Jurkat, Clone E6-1 (cell line): Measurements from ENCODE around the gene RAB13. TPM values are rescaled to one million over a fixed set of nuclear protein-coding genes. Genes with fewer than 3 reads are reported as not detected.
"Not testable (repeated sequence)": the region's sequence is repeated elsewhere in the genome, so short reads cannot be mapped to it uniquely, and the experiment has no call there.

Experiments
- DNase-seq: peaks from one replicate; pipeline ENCODE4 v3.0.0-alpha.2; 2011; ENCODE audit warnings: low read depth, low spot score
- H3K4me3 ChIP-seq: 2 replicates; pipeline ENCODE4 v1.5.1; 2011; ENCODE audit warnings: mild to moderate bottlenecking, low read length, control low read depth, moderate library complexity
- polyA plus RNA-seq: library from polyadenylated mRNA; unstranded; fragments of >200 nt; gene quantifications from one replicate; pipeline ENCODE4 v1.2.1, GENCODE V29; 2012; ENCODE audit warnings: missing spikeins; ENCODE audit not compliant: insufficient read length, insufficient read depth

RAB13 gene
- not detected for polyA plus RNA-seq

DNA sequence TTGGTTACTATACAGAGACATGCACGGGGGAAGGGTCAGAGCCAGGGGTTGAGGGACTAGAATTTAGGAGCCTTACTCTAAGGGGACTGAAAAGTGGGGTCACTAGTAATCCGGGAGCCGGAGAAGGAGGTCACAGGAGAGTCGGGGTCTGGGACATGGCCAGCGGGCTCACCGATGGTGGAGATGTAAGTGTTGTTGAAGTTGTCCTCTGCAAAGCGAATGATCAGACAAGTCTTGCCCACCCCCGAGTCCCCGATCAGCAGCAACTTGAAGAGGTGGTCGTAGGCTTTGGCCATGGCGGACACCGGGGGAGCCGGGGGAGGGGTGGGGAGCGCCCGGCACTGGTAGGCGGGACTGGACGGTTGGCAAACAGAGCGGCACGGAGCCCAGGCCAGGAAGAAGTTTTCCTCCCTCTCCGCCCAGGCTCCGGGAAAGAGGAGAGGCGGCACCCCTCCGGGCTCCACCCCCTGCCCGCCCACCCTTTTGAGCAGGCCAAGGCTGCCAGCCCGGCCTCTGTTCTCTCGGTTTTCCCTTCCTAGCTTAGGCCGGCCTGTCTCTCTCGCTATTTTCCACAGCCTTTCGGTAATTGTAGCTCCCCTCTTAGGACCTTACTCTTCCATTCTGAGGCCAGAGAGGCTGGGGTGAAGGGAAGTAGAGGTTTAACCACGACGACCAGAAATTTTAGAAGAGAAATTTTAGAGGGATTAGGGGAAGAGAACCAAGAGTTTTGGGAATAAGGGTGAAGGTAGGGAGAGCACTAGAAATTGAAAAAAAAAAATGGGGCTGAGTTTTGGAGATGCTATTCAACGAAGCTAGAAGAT is at the start of gene RAB13:
Gene RAB13, minus strand, starts transcription at position 399 of the 821 bp plus-strand sequence. Its CDS starts 103 bp downstream, at position 296.
- peak within 1 kb of the TSS; percentile 20 for H3K4me3 ChIP-seq
- no peak for DNase-seq

DNA sequence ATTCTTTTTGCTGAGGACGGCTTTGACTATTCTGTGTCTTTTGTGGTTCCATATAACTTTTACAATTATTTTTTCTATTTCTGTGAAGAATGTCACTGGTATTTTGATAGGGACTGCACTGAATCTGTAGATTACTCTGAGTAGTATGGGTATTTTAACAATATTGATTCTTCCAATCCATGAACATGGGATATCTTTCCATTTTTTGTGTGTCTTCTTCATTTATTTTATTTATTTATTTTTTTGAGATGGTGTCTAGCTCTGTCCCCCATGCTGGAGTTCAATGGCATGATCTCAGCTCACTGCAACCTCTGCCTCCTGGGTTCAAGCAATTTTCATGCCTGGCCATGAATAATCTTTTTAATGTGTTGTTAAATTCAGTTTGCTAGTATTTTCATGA is 47.6 kb upstream of the RAB13 start:
- not testable (repeated sequence) for H3K4me3 ChIP-seq, DNase-seq

DNA sequence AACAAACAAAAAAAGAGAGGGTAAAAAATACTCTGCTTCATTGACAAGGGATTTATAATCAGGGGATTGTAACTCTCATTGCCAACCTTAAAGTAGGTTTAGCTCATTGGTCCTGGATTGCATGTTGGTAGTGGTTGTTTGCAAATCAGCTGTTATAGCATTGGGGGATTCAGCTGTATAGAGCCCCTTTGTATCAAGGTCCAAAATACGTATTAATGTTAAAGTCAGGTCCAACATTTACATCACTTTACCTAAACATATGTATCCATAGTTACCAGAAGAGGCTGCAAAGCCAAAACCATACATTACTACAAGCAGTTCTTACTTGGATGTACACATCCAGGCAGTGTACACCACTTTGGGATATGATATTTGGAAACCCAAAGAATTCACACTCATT is 33.8 kb upstream of the RAB13 start:
- H3K4me3 ChIP-seq: no peak overlapping the region
- DNase-seq: no peak

- DNase-seq: no peak
- no peak overlapping the region for H3K4me3 ChIP-seq
Observed at GRCh38 chr1:154019269-154019668, 33.1 kb upstream of the RAB13 start.

- no peak for DNase-seq
- no peak overlapping the region for H3K4me3 ChIP-seq
Observed at GRCh38 chr1:154014154-154014907, 28.2 kb upstream of the RAB13 start.

DNA sequence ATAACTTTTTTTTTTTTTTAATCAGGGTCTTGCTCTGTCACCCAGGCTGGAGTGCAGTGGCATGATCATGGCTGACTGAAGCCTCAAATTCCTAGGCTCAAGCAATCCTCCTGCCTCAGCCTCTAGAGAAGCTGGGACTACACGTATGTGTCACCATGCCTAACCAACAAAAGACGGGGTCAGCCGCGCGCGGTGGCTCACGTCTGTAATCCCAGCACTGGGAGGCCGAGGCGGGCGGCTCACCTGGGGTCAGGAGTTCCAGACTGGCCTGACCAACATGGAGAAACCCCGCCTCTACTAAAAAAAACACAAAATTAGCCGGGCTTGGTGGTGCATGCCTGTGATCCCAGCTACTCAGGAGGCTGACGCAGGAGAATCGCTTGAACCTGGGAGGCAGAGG is 26.4 kb upstream of the RAB13 start:
- H3K4me3 ChIP-seq: not testable (repeated sequence)

DNA sequence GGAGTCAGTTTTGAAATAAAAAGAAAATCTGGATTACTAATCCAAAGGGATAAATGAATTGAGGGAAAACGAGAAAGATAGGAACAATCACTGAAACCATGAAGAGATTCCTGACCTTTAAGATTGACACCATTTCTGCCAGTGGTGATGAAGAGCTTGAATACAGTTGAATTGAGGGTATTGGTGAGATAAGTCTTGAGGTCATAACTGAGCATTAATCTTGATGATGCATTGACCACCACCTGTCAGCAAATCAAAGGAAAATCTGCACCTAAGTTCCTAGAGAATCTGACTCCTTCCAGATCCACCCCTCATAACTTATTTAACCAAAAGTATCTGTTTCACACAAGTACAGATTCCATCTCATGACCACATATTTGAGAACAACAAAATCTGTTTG is 26.0 kb upstream of the RAB13 start:
- no peak overlapping the region for H3K4me3 ChIP-seq
- DNase-seq: no peak

More for the DNA sequence above, 26.4 kb upstream of the RAB13 start:
- not testable (repeated sequence) for DNase-seq

- H3K4me3 ChIP-seq: no peak overlapping the region
- no peak for DNase-seq
Observed at GRCh38 chr1:154006136-154006535, 20.0 kb upstream of the RAB13 start.

GRCh38 chr1:154000420-154000819 is 14.3 kb upstream of the RAB13 start:
- no peak for DNase-seq
- H3K4me3 ChIP-seq: no peak overlapping the region

DNA sequence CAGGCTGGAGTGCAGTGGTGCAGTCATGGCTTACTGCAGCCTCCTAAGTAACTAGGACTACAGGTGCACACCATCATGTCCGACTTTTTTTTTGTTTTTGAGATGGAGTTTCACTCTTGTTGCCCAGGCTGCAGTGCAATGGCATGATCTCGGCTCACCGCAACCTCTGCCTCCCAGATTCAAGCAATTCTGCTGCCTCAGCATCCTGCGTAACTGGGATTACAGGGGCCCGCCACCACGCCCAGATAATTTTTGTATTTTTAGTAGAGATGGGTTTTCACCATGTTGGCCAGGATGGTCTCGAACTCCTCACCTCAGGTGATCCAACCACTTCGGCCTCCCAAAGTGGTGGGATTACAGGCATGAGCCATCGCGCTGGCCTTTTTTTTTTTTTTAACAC is 10.7 kb upstream of the RAB13 start:
- not testable (repeated sequence) for H3K4me3 ChIP-seq, DNase-seq

DNA sequence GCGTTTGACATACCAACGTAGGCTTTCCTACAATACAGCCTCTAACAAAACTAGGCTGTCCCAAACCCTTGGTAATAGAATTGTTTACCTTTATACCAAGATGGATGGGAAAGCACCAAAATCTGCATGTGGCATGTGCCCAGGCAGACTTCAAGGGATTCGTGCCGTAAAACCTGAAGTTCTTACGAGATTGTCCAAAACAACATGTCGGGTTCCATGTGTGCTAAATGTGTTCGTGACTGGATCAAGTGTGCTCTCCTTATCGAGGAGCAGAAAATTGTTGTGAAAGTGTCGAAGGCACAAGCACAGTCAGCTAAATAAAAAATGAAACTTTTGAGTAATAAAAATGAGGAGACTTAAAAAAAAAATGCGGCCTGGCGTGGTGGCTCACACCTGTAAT is 9.5 kb upstream of the RAB13 start:
- no peak for DNase-seq
- H3K4me3 ChIP-seq: no peak overlapping the region

GRCh38 chr1:153995202-153995601 is 9.1 kb upstream of the RAB13 start:
- no peak for DNase-seq
- H3K4me3 ChIP-seq: no peak overlapping the region

GRCh38 chr1:153991806-153992205 is 5.7 kb upstream of the RAB13 start:
- no peak for DNase-seq
- H3K4me3 ChIP-seq: peak overlapping the region; percentile 96

GRCh38 chr1:153991151-153991630 is 5.1 kb upstream of the RAB13 start:
- H3K4me3 ChIP-seq: peak overlapping the region; percentile 96
- DNase-seq: no peak

DNA sequence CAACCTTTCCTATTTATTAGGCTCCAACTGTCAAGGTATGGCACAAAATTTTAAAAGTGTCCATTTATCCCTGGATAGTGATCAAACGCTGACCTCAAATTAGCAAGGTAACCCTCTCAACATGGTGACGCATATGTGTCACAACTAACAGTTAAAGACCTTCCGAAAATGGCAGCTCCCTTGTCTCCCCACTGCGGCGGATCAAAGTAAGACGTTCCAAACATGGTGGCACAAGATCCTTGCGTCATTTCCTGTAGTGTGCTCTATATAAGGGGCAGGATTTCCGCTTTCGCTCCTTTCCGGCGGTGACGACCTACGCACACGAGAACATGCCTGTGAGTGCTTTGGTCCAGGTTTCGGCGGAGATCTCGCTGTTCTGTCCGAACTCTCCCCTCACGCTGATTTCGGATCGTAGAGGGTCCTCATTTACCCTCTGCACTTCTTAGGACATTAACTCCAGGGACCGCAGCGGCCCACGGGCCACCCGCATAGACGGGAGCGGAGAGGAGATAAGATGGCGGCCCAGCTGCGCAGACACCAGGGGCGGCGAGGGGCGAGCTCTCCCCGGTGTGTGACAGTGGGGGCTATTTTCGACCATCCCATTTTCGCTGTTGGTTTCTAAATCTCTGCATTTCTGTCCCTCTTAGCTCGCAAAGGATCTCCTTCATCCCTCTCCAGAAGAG is 4.5 kb upstream of the RAB13 start, which contains the start of gene RPS27:
Gene RPS27, plus strand, starts transcription at position 295 of the 683 bp plus-strand sequence. Its CDS starts 35 bp downstream, at position 330.
- H3K4me3 ChIP-seq: peak within 1 kb of the TSS; percentile 96
- peak; percentile 99 for DNase-seq

GRCh38 chr1:153987621-153988020 is 1.5 kb upstream of the RAB13 start:
- DNase-seq: no peak
- H3K4me3 ChIP-seq: no peak overlapping the region

DNA sequence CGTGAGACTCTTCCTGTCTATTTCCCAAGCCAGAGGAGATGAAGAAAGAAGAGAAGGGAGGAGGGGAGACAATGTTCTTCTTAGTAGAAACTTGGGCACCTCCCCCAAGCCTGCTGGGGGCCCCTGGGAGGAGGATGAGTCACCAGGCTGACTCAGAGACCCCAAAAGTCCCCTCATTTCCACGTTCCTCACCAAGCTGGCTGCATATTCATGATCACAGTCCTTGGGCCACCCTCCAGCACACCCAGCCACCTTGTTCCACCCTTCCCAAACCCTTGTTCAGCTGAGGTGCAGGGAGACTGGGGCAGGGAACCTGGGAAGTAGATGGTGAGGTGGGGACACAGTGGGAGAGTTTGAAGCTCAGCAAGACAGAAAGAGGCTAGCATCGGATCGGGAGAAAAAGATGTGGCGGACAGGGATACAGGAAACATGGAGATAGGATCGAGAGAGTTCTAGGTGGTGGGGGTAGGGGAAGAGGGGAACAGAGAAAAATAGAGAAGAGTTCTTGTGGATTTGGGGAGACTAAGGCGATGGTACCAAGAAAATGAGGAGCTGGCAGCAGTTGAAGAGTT is 712 bp downstream of the RAB13 start:
- no peak for DNase-seq
- no peak overlapping the region for H3K4me3 ChIP-seq

DNA sequence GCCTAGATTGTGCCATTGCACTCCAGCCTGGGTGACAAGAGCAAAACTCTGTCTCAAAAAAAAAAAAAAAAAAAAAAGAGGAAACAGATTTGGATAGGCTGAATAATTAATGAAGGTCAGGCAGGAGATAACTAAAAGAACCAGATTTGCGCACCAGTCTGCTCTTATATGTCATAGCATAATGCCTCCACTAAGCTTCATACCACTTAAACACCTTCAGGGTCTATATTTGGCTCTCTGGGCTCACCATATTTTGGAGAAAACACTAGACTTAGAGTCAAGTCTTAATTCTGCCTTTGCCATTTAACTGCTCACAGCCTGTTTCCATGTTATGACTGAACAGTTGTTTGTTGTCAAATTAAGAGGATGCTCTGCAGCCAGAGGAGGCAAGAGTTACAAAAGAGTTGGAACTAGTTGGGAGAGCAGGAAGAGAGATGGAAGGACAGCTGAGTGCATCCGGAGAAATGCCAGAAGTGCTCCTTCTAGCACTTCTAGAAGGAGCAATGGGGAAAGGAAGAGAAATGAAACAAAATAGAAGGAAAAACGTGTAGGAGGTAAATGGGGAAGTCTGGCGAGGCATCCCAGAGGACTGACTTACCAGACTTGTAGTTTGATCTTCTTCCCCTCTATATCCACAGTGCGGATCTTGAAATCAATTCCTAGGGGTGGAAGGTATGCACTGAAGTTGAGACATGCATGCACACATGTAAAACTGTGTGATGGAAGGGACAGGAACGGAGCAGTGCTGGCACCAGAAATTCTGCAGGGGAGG is 1.8 kb downstream of the RAB13 start:
- no peak overlapping the region for H3K4me3 ChIP-seq
- DNase-seq: no peak
